AG04449 (cell line): ENCODE measurements around the gene EFR3B.
A peak's percentile ranks its signal among the peaks of the same experiment; 100 is the strongest.

ENCODE experiments used
- CTCF ChIA-PET: fragments of 350-600 bp; formaldehyde crosslinking; extraction: SDS; loops from one replicate; lab custom pipeline; 2021; ENCODE audit warnings: antibody characterized with exemption; lab: Yijun Ruan, JAX
- POLR2A ChIA-PET: fragments of 400-600, 350-600 bp; formaldehyde crosslinking; extraction: SDS; loops from one replicate; lab custom pipeline; 2020; ENCODE audit warnings: antibody characterized with exemption, inconsistent platforms; lab: Yijun Ruan, JAX
- DNase-seq: peaks from one replicate; pipeline ENCODE4 v3.0.0-alpha.2; 2010; ENCODE audit warnings: low read depth, low spot score
- H3K4me3 ChIP-seq: 2 replicates; pipeline ENCODE4 v1.5.1; 2011; ENCODE audit warnings: low read depth, mild to moderate bottlenecking, control low read depth, low read length
- TF ChIP-seq, protein P1 (sequence below): IDR thresholded peaks from one replicate; pipeline ENCODE4 v1.5.1; 2011; ENCODE audit warnings: mild to moderate bottlenecking, moderate library complexity, low read length, control low read depth, inconsistent platforms; ENCODE audit not compliant: insufficient read depth; ENCODE audit errors: missing control alignments

Gene EFR3B

GRCh38 chr2:25032901-25033300 lies 9.0 kb upstream of the EFR3B start:
- ChIA-PET CTCF (no interaction called here), POLR2A (no interaction called here)
- TF ChIP-seq, protein P1, sequence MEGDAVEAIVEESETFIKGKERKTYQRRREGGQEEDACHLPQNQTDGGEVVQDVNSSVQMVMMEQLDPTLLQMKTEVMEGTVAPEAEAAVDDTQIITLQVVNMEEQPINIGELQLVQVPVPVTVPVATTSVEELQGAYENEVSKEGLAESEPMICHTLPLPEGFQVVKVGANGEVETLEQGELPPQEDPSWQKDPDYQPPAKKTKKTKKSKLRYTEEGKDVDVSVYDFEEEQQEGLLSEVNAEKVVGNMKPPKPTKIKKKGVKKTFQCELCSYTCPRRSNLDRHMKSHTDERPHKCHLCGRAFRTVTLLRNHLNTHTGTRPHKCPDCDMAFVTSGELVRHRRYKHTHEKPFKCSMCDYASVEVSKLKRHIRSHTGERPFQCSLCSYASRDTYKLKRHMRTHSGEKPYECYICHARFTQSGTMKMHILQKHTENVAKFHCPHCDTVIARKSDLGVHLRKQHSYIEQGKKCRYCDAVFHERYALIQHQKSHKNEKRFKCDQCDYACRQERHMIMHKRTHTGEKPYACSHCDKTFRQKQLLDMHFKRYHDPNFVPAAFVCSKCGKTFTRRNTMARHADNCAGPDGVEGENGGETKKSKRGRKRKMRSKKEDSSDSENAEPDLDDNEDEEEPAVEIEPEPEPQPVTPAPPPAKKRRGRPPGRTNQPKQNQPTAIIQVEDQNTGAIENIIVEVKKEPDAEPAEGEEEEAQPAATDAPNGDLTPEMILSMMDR: no peak
- no peak for DNase-seq
- no peak overlapping the region for H3K4me3 ChIP-seq

DNA sequence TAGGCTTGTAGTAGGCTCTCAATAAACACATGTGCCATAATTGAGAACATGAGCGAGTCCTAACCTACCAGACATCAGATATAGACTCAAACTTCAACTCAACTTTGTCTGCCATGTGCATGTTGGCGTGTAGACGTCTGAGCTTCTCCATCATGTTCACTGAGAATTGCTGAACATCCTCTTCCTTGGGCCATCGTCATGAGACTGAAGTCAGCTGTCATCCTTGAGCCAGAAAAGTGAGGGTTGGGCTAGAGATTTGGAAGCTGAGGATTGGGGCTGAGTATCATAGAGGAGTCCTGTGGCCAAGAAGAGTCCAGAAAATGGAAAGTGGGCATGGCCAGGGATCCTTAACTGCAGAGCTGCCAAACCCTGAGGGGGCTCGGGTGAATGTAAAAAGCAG lies 7.8 kb upstream of the EFR3B start:
- POLR2A ChIA-PET: no interaction called here
- no peak for DNase-seq
- CTCF ChIA-PET: no interaction called here

GRCh38 chr2:25035537-25036220 lies 6.2 kb upstream of the EFR3B start:
- no peak overlapping the region for H3K4me3 ChIP-seq
- ChIA-PET POLR2A (no interaction called here), CTCF (interaction anchor here (1.2 kb wide), 1 partner anchor 62 kb away, joined by 3 read pairs; no protein-coding TSS in a partner anchor)
- TF ChIP-seq, protein P1: no peak
- no peak for DNase-seq

More for the DNA sequence above, 7.8 kb upstream of the EFR3B start:
- no peak overlapping the region for H3K4me3 ChIP-seq
- TF ChIP-seq, protein P1: no peak

- H3K4me3 ChIP-seq: no peak overlapping the region
- CTCF ChIA-PET: interaction anchor here (1.2 kb wide), 1 partner anchor 62 kb away, joined by 3 read pairs; no protein-coding TSS in a partner anchor
- POLR2A ChIA-PET: no interaction called here
- DNase-seq: no peak
- TF ChIP-seq, protein P1: no peak
Measured at GRCh38 chr2:25036221-25036559, 5.7 kb upstream of the EFR3B start.

GRCh38 chr2:25039126-25039525 lies 2.8 kb upstream of the EFR3B start:
- no peak for DNase-seq
- ChIA-PET POLR2A (no interaction called here), CTCF (no interaction called here)
- TF ChIP-seq, protein P1: no peak
- H3K4me3 ChIP-seq: no peak overlapping the region

GRCh38 chr2:25041307-25041927 lies 459 bp upstream of the EFR3B start:
- TF ChIP-seq, protein P1: peak; percentile 33
- ChIA-PET CTCF (interaction anchor here (0.6 to 1.7 kb wide), 3 partner anchors 9 to 87 kb away, joined by 3 to 6 read pairs (median 3); no protein-coding TSS in a partner anchor), POLR2A (no interaction called here)
- H3K4me3 ChIP-seq: peak overlapping the region; percentile 38
- no peak for DNase-seq
